Measurements from ENCODE around the gene BICD1. TPM values are rescaled to one million over a fixed set of nuclear protein-coding genes. Genes with fewer than 3 reads are reported as not detected.

BICD1 gene
- total RNA-seq, 3 donors from 2014 or later: 4.1 to 13.7 (median 5.3) TPM

DNA sequence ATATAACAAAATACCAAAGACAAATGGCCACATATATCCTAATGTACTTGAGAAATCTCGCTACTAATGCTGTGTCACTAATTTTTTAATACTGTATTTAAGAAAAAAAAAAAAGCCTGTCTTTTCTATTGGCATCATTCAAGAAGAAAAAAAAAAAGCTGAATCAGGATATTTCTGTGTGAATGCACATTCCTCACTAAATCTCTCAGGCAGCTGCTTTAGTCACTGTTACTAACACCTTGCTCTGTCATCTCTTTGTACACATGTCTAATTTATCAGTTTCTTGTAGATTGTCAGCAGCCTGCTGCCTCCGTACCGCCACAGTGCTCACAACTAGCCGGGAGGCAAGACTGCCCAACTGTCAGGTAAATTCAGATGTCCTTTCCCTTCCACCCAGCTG is 260.7 kb downstream of the BICD1 start:
- DNase-seq: no peak
- intact Hi-C loops (cut with DNase I, micrococcal nuclease): loop anchor here in 1 of 2 donors (10.0 kb wide), 1 partner anchor 287 kb away; no protein-coding TSS in a partner anchor
- Histone ChIP-seq H3K4me3 (no peak overlapping the region), H3K36me3 (ENCODE audit: low read depth) (no peaks in the 10 kb centered on the region), H3K4me1 (ENCODE audit: low read depth) (peaks cover 5% of the 10 kb centered on the region), H3K9me3 (no peaks in the 10 kb centered on the region)
- ATAC-seq: no peak
- no peak for TF ChIP-seq CTCF (IDR thresholded peaks at IDR 0.05)

- Histone ChIP-seq H3K36me3 (ENCODE audit: low read depth) (no peaks in the 10 kb centered on the region), H3K4me1 (ENCODE audit: low read depth) (peaks cover 5% of the 10 kb centered on the region), H3K9me3 (no peaks in the 10 kb centered on the region), H3K4me3 (no peak overlapping the region)
- intact Hi-C loops (cut with DNase I, micrococcal nuclease): loop anchor here in 1 of 2 donors (10.0 kb wide), 1 partner anchor 286 kb away; no protein-coding TSS in a partner anchor
- ATAC-seq (no peak), DNase-seq (no peak)
- TF ChIP-seq CTCF (IDR thresholded peaks at IDR 0.05): no peak
Observed at GRCh38 chr12:32369202-32369601, 262.6 kb downstream of the BICD1 start.

- DNase-seq (no peak), ATAC-seq (no peak)
- Histone ChIP-seq H3K36me3 (ENCODE audit: low read depth) (no peaks in the 10 kb centered on the region), H3K4me3 (no peak overlapping the region), H3K4me1 (ENCODE audit: low read depth) (no peaks in the 10 kb centered on the region), H3K9me3 (no peaks in the 10 kb centered on the region)
- no peak for TF ChIP-seq CTCF (IDR thresholded peaks at IDR 0.05)
- intact Hi-C loops (cut with DNase I, micrococcal nuclease): no loop called here
Observed at GRCh38 chr12:32377344-32378055, 270.9 kb downstream of the BICD1 start.

- Histone ChIP-seq H3K4me1 (ENCODE audit: low read depth) (no peaks in the 10 kb centered on the region), H3K36me3 (ENCODE audit: low read depth) (no peaks in the 10 kb centered on the region), H3K4me3 (no peak overlapping the region), H3K9me3 (no peaks in the 10 kb centered on the region)
- ATAC-seq (no peak), DNase-seq (no peak)
- no peak for TF ChIP-seq CTCF (IDR thresholded peaks at IDR 0.05)
- intact Hi-C loops (cut with DNase I, micrococcal nuclease): no loop called here
Observed at GRCh38 chr12:32379213-32379612, 272.6 kb downstream of the BICD1 start.

DNA sequence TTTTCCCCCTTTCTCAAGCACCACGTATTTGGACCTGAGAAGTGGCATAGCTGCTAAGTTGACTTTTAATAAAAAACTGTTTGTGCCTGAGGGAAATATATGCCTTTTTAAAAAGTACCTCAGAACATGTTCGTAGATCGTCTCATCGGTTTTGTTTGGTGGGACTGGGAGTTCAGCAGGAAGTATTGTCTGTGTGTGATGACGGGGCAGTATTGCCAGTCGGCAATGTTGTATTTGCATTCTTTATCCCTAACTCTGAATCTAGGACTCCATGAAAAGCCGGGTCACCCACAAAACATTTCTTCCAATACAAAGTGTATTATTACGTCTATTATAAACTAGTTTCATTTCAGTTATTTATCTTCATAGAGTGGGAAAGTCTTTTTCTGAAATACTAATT is 273.0 kb downstream of the BICD1 start:
- no peaks in the 10 kb centered on the region for H3K36me3 ChIP-seq (ENCODE audit: low read depth)
- no peaks in the 10 kb centered on the region for H3K4me1 ChIP-seq (ENCODE audit: low read depth)
- intact Hi-C loops (cut with DNase I, micrococcal nuclease): no loop called here
- DNase-seq: no peak
- ATAC-seq: no peak
- TF ChIP-seq CTCF (IDR thresholded peaks at IDR 0.05): no peak
- H3K4me3 ChIP-seq: no peak overlapping the region
- H3K9me3 ChIP-seq: no peaks in the 10 kb centered on the region

Data from mucosa of descending colon (tissue), 3 donors.